ENCODE measurements around the gene ABCC8. TPM values are rescaled to one million over a fixed set of nuclear protein-coding genes. Genes with fewer than 3 reads are reported as not detected.

Gene ABCC8
- total and polyA plus RNA-seq, 2 donors (not counting 3 experiments of a cell fraction or from before 2014, with no cell fraction given), result not detected

DNA sequence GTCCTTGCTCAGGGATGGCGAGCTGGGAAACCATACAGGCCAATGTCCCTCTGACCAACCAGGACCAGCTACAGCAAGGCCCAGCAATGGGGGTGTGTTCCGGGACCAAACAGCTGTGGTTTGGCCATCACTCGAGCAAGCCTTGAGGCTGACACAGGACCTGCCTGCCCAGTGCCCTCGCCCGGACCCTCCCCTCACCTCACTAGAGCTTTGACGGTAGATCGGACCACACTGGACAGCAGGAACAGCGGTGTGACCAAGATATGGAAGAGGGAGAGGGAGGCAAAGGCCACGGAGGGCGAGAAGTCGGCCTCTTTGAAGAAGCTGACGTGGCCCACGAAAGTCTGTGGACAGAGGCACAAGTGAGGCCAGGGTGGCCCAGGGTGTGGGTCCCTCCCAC is 46.0 kb downstream of the ABCC8 start:
- Histone ChIP-seq H2AFZ (ENCODE audit: low read depth, low read length) (no peak overlapping the region), H3K9ac (replicated peaks; ENCODE audit: extremely low read depth, insufficient read depth, low read length) (no peak overlapping the region), H3K27ac (ENCODE audit: insufficient read depth, low read depth, low read length) (no peak overlapping the region), H3K9me3 (replicated peaks; ENCODE audit: control insufficient read depth, insufficient read depth, low read length) (no peaks in the 10 kb centered on the region), H3K9me1 (replicated peaks; ENCODE audit: control insufficient read depth, extremely low read depth, insufficient read depth, low read length) (no peaks in the 10 kb centered on the region), H3K27me3 (ENCODE audit: control insufficient read depth in 2 of 2, insufficient read depth in 2 of 2, low read length in 2 of 2) (peaks cover 2 to 3% of the 10 kb centered on the region in 2 experiments), H3K4me3 (replicated peaks in 1 of 3; ENCODE audit: insufficient read depth in 1 of 3, low read depth in 1 of 3, low read length in 3 of 3) (no peak overlapping the region), H4K20me1 (replicated peaks; ENCODE audit: control insufficient read depth, extremely low read depth, insufficient read depth, low read length) (no peaks in the 10 kb centered on the region), H3K4me2 (ENCODE audit: insufficient read depth, low read length) (no peak overlapping the region), H3K79me2 (ENCODE audit: control insufficient read depth, insufficient read depth, low read length) (no peaks in the 10 kb centered on the region), H3K4me1 (ENCODE audit: control insufficient read depth, extremely low read depth, insufficient read depth, low read length) (no peaks in the 10 kb centered on the region), H3K36me3 (ENCODE audit: control insufficient read depth in 2 of 2, extremely low read depth in 1 of 2, insufficient read depth in 2 of 2, low read length in 2 of 2) (no peaks in the 10 kb centered on the region)
- CTCF ChIA-PET, result interaction anchor here (0.6 to 2.0 kb wide), 4 partner anchors 9 to 872 kb away, joined by 3 to 5 read pairs (median 4); no protein-coding TSS in a partner anchor
- TF ChIP-seq JUN (IDR thresholded peaks at IDR 0.05; ENCODE audit: borderline replicate concordance, insufficient read depth, insufficient read length, low read depth) (no peak), EZH2 (IDR thresholded peaks at IDR 0.05; ENCODE audit: borderline replicate concordance, low read depth, low read length, severe bottlenecking) (no peak), MYC (IDR thresholded peaks at IDR 0.05; ENCODE audit: low read depth, low read length) (no peak), MAX (IDR thresholded peaks at IDR 0.05; ENCODE audit: insufficient read depth, insufficient read length) (no peak), FOS (IDR thresholded peaks at IDR 0.05; ENCODE audit: borderline replicate concordance, insufficient read depth, low read length) (no peak), POLR2A (IDR thresholded peaks at IDR 0.05; ENCODE audit: low read depth, low read length) (no peak), POLR2AphosphoS5 (IDR thresholded peaks at IDR 0.05; ENCODE audit: insufficient read depth, low read depth, low read length) (no peak), CTCF (IDR thresholded peaks at IDR 0.05; ENCODE audit: extremely low read depth in 1 of 2, insufficient read depth in 1 of 2, low read depth in 1 of 2, low read length in 2 of 2) (no peak), GATA2 (IDR thresholded peaks at IDR 0.05; ENCODE audit: insufficient read depth, insufficient read length, low read depth, low read length) (no peak)
- dilution Hi-C loops (cut with MboI; ENCODE audit: extremely low pct_ligation_motif_present, low sequenced_read_pairs), result no loop called here
- intact Hi-C loops (cut with micrococcal nuclease), result no loop called here
- BruUV-seq (replicated peaks), result no TSS peak
- no peak for FAIRE-seq
- POLR2A ChIA-PET, result no interaction called here
- no peak for DNase-seq (ENCODE audit: low read depth, low spot score)

All from endothelial cell of umbilical vein (primary cell).